Activated CD4-positive, alpha-beta T cell treated with anti-CD3 and anti-CD28 coated beads, Interleukin-2, Interleukin-6, amounts not matched to agents 100 ng/mL and 50 ng/mL, durations not matched to agents 16 hours and 8 hours (primary cell): ENCODE results near the gene ZFP3.
A peak's percentile ranks its signal among the peaks of the same experiment; 100 is the strongest.
"Not testable (repeated sequence)": the region's sequence is repeated elsewhere in the genome, so short reads cannot be mapped to it uniquely, and the experiment has no call there.

Experiments
- DNase-seq: peaks from one replicate; pipeline ENCODE4 v3.0.0-alpha.2; 2020

Gene ZFP3

DNA sequence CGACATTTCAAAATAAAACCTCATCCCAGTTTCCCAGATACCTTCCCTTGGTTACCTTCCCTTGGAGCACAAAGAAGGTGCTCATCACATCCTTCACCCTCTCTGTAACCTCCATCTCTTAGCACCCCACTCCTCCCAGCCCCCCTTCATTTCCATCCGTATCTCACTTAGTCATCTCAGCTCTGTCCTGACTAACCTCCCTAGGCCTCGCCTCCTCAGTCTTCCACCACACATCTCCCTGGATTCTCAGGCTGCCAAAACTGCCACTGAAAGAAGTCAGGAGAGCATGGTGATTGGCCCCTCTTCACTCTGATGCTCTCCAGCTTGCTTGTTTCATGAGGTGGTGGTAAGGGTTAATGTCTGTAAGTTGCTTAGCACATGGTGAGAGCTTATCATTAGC, 2.3 kb downstream of the ZFP3 start:
- DNase-seq = no peak

- DNase-seq = no peak
Observed at GRCh38 chr17:5092218-5093010, 14.1 kb downstream of the ZFP3 start.

DNA sequence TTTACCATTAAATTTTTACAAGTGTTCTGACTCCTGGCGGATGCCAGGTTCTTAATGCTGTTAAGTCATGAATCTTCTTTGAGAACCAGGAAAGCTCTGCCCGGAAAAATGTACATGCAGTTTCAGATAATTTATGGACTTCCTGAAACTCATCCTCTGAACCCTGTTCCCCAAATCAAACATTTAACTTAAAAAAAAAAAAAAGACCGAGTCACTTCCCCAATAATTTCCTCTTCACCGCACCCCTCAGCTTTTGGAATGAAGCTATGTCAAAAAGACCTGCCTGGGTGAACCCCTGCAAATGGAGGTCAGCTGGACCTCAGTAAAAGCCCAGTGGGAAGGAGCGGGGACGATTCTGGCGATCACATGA, 18.4 kb downstream of the ZFP3 start:
- DNase-seq = no peak

GRCh38 chr17:5097101-5097834, 19.0 kb downstream of the ZFP3 start:
- no peak for DNase-seq

DNA sequence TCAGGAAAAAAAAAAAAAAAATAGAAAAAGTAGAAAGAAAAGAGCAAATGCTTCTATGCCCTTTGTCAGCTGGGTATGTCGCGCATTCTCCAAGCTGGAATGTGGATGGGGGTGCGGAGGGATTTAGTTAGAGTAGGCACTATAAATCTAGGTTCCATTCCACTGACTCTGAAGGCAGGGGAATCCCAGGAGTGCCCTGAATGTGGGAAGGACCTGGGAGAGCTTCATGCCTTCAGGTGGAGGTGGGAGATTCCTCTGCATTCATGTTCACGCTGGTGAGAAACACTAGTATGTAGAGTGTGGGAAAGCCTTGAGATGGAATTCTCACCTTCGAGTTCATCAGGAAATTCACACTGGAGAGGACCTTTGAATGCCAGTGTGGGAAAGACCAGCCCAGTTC, 21.0 kb downstream of the ZFP3 start:
- DNase-seq = no peak

GRCh38 chr17:5100832-5101231, 22.6 kb downstream of the ZFP3 start:
- no peak for DNase-seq

DNA sequence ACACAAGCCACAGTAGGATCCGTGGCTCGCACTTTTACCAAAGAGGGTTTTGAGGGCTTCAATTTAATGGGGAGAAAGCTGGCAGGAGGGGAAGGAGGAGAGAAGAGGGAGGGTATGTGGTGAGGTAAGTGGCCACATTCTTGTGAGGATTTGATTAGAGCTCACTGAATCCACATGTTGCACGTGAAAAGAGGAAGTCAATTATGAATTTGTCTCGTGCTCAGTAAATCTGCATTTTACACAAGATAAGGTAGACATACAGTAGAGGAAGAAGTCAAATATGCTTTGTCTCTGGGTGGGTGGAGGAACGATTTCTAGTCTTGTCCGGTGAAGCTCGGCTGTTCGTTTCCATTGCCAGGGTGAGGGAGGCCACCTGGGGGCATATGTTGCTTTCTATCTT, 32.5 kb downstream of the ZFP3 start:
- DNase-seq = peak; percentile 9

GRCh38 chr17:5111402-5112204, 33.3 kb downstream of the ZFP3 start, which contains the start of gene ZNF232:
Gene ZNF232, minus strand, starts transcription at chr17:5111878. Its CDS starts 56 bp downstream, at chr17:5111822.
- peak; percentile 96 for DNase-seq

DNA sequence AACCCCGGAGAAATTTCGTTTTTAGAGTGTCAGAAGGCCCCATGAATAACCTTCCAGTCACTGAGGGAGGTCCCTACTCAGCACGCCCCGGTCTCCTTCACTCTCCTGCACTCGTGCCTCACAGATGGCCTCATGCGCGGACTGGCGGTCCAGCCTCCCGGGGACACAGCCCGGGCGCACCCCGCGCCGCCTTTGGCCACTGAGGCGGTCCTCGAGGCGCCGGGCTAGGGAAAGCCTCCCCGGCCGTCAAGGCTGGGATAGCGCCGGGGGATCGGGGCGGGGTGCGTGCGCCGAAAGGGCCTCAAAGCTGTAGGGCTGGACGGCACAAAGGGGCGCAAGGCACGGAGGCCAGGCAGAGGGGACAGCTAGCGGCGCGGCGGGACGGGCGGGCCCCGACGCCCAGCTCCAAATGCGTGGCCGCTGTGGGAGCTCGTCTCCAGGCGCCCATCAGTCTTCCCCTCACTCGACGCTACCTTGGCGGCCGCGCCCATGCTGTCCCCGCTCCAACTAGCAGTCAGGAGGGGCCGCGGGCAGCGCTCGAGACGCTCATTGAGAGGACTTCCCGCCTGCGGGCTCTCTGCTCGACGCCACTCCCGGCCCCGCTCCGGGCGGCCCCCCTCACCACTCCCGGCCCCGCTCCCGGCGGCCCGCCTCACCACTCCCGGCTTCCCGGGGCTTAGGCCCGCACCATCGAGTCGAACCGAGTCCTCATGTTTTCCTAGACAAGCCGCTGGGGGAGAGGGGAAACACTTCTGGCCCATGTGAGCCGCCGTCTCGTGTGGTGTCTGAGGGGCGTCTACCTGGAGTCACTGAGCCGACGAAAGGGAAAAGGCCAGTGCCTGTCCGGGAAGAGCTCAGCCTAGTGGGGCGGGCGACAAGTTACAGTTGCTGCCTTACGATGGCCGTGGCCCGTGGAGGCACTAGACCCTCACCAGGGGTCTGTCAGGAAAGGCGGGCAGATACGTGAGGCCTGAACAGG, 37.7 kb downstream of the ZFP3 start, which contains the start of gene USP6:
TSS of gene USP6 (plus strand) at position 360 of the 979 bp plus-strand sequence. CDS start 14,336 bp downstream, outside the sequence.
- no peak for DNase-seq

DNA sequence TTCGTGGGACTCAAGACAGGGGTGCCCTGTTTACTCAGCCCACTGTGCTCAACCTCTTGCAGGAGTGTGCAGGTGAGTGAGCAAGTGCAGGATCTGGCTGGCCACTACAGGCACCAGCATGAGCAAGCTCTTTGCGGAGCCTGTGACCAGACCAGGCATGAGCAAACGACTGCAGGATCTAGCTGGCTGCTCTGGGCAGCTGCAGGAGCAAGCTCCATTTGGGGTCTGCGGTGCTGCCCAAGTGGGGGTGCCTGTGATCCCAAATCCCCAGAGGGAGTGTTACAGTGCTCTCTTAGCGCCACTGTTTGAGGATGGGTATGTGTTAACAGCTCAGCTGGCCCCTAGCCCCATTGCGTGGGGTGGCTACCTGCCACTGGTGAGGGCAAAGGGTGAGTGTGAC, 40.0 kb downstream of the ZFP3 start:
- DNase-seq = no peak

- DNase-seq = no peak
Observed at GRCh38 chr17:5120036-5120435, 41.8 kb downstream of the ZFP3 start.

DNA sequence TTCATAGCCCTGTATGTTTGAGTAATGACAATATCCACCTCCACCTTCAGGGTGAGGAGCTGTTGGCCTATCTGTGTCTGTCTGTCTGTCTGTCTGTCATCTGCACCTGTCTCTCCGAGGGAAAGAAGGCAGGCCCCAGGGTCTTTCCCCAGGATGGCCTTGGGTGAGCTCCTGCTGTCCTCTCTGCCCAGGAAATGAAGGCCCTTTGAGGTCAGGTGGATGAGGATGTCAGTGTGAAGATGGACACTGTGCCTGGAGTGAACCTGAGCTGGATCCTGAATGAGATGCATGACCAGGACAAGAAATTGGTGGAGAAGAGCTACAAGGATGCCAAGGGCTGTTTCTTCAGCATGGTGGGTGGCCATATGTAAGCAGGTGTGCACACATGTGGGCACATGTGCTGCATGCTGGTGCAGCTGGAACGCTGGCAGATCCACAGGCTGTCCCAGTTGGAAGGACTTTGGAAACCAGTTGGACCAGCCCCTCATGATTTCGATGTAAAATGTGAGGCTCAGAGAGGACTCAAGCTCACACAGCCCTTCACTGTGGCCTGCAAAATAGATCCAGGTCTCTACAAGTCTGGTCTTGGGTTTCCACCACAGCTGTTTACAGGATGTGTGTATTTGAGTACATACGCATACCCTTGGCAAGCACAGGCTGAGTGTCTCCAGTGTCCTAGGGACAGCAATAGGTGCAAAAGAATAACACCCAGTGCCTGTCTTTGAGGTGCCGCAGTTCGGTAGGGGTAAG, 42.3 kb downstream of the ZFP3 start:
- not testable (repeated sequence) for DNase-seq

DNA sequence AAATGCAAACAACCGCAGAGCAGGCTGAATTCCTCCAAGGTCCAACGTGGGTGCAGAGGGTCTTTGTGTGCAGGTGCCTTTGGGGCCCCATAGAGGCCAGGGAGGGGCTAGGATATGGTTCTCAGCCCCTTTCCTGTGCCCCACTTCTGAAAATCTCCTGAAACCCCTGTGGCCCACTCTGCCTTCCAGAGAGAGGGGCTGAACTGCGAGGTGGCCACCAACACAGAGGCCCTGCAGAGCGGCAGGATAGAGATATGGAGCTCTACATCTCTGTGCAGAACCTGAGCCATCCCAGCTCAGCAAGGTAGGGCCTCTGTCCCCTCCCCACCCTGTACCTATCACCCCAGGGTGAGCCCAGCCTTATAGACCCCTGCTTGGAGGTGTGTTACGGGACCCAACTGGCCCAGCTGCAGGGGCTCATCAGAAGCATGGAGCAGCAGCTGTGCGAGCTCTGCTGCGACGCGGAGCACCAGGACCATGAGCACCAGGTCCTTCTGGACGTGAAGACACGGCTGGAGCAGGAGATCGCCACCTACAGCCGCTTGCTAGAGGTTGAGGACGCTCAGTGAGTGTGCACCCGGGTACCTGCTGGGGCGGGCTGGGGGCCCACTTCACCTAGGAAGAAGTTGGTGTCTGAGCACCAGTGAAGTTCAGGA, 43.0 kb downstream of the ZFP3 start:
- no peak for DNase-seq

DNA sequence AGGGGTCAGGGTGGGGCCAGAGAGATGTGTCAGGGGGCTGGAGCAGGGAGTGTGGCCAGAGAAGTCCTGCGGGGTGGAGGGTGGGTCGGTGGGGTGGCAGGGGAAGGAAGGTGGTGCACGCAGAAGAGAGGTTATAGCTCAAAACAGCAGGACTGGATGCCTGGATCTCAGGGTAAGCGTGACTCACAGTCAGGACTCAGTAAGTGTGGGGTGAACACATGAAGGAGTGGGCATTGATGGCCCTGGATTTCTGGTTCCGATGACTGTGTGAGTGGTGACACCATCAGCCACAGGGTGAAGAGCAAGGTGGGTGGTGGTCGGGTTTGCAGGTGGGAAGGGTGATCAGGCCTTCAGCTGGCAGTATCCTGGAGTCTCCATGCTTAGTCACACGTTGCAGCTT, 43.8 kb downstream of the ZFP3 start:
- DNase-seq = not testable (repeated sequence)

GRCh38 chr17:5122586-5123342, 44.5 kb downstream of the ZFP3 start:
- DNase-seq = no peak

GRCh38 chr17:5123343-5124124, 45.3 kb downstream of the ZFP3 start:
- no peak for DNase-seq

GRCh38 chr17:5124125-5124760, 46.0 kb downstream of the ZFP3 start:
- not testable (repeated sequence) for DNase-seq

DNA sequence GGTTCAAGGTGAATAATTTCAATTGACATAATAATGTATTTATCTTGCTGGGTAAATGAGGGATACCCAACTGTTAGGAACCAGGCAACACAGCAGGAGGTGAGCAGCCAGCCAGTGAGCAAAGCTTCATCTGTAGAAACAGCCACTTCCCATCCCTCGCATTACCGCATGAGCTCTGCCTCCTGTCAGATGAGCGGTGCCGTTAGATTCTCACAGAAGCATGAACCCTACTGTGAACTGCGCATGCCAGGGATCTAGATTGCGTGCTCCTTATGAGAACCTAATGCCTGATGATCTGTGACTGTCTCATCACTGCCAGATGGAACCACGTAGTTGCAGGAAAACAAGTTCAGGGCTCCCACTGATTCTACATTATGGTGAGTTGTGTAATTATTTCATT, 46.6 kb downstream of the ZFP3 start:
- not testable (repeated sequence) for DNase-seq
